ENCODE results near the gene SDR42E2. TPM values are rescaled to one million over a fixed set of nuclear protein-coding genes. Genes with fewer than 3 reads are reported as not detected.

The SDR42E2 gene
- total RNA-seq, 1 donor from 2014 or later: not detected

DNA sequence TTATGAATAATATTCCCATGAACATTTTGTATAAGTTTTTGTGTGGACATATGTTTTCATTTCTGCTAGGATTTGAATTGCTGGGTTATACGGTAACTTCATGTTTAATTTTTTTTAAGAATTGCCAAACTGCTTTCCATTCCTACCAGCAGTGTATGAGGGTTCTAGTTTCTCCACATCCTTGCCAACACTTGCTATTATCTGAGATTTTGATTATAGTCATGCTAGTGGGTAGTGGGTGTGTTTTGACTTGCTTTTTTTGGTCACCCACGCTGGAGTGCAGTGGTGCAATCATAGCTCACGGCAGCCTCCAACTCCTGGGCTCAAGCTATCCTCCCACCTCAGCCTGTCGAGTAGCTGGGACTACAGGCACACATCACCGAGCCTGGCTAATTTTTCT lies 40.8 kb downstream of the SDR42E2 start:
- Histone ChIP-seq H3K9me3 (ENCODE audit: low read depth) (no peaks in the 10 kb centered on the region), H4K20me1 (ENCODE audit: low read depth) (peaks cover 11% of the 10 kb centered on the region)
- no peak overlapping the region for H3K4me3 Mint-ChIP-seq

DNA sequence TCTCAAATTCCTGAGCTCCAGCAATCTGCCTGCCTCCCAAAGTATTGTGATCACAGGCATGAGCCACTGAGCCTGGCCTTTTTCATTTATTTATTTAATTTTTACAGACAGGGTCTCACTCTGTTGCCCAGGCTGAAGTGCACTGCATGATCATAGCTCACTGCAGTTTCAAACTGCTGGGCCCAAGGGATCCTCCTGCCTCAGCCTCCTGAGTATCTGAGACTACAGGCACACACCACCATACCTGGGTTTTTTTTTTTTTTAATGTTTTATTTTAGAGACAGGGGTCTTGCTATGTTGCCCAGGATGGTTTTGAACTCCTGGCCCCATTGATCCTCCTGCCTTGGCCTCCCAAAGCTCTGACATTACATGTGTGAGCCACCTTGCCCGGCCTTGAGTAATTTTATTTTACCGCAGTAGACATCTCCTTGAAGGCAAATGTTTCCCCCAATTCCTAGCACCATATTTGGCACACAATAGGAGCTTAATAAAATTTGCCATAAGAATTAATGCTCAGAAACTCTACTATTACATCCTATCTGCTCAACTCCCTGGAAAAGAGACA lies 41.9 kb downstream of the SDR42E2 start:
- H3K27ac Mint-ChIP-seq: no peak overlapping the region

More for the DNA sequence above, 40.8 kb downstream of the SDR42E2 start:
- DNase-seq (ENCODE audit: low spot score): no peak
- no peaks in the 10 kb centered on the region for H3K27me3 Mint-ChIP-seq (ENCODE audit: insufficient read depth, low read depth)
- no peak overlapping the region for H3K4me3 ChIP-seq
- no peaks in the 10 kb centered on the region for H3K36me3 Mint-ChIP-seq
- H3K36me3 ChIP-seq: no peaks in the 10 kb centered on the region
- H3K27ac Mint-ChIP-seq: no peak overlapping the region
- no peak for TF ChIP-seq EZH2 (IDR thresholded peaks at IDR 0.05)
- TF ChIP-seq EZH2phosphoT487 (IDR thresholded peaks at IDR 0.05): no peak
- TF ChIP-seq, protein P1, sequence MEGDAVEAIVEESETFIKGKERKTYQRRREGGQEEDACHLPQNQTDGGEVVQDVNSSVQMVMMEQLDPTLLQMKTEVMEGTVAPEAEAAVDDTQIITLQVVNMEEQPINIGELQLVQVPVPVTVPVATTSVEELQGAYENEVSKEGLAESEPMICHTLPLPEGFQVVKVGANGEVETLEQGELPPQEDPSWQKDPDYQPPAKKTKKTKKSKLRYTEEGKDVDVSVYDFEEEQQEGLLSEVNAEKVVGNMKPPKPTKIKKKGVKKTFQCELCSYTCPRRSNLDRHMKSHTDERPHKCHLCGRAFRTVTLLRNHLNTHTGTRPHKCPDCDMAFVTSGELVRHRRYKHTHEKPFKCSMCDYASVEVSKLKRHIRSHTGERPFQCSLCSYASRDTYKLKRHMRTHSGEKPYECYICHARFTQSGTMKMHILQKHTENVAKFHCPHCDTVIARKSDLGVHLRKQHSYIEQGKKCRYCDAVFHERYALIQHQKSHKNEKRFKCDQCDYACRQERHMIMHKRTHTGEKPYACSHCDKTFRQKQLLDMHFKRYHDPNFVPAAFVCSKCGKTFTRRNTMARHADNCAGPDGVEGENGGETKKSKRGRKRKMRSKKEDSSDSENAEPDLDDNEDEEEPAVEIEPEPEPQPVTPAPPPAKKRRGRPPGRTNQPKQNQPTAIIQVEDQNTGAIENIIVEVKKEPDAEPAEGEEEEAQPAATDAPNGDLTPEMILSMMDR (IDR thresholded peaks at IDR 0.05): no peak
- no peak overlapping the region for H2AFZ ChIP-seq (replicated peaks)
- H3K4me1 ChIP-seq: no peaks in the 10 kb centered on the region
- H3K4me1 Mint-ChIP-seq: peaks cover 11% of the 10 kb centered on the region
- peaks cover 10% of the 10 kb centered on the region for H3K27me3 ChIP-seq
- H3F3A ChIP-seq (ENCODE audit: low read depth): peaks cover 18% of the 10 kb centered on the region
- no peaks in the 10 kb centered on the region for H3K9me3 Mint-ChIP-seq
- no peak overlapping the region for H3K4me2 ChIP-seq
- peaks cover 13% of the 10 kb centered on the region for H3K79me2 ChIP-seq (ENCODE audit: low read depth)
- H3K27ac ChIP-seq: no peak overlapping the region
- H3K9ac ChIP-seq: no peak overlapping the region

DNA sequence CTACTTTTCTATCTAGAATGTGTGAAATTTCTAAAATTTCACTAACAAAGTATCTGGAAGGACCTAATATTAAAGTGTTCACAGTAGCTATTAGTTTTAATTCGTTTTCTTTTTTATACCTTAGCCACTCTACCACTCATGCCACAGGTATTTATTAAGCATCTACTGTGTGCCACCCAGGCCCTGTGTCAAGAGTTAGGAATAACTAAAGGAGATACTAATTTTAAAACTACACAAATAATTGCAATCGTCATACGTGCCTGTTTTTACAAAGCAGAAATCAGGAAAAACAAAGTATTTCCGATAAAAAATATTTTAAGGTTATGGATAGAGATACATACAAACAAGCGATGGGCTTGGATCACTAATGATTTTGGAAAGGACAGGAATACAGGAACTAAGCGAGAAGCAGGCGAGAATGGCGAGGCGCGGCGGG lies 43.3 kb downstream of the SDR42E2 start:
- Mint-ChIP-seq H3K27me3 (ENCODE audit: insufficient read depth, low read depth) (peaks cover 4% of the 10 kb centered on the region), H3K4me1 (peaks cover 11% of the 10 kb centered on the region), H3K36me3 (no peaks in the 10 kb centered on the region), H3K9me3 (no peaks in the 10 kb centered on the region), H3K4me3 (peak overlapping the region; percentile 94), H3K27ac (no peak overlapping the region)
- Histone ChIP-seq H2AFZ (replicated peaks) (no peak overlapping the region), H3K79me2 (ENCODE audit: low read depth) (peaks cover 16% of the 10 kb centered on the region), H3K27ac (no peak overlapping the region), H3K9ac (no peak overlapping the region), H4K20me1 (ENCODE audit: low read depth) (peaks cover 12% of the 10 kb centered on the region), H3K4me3 (peak overlapping the region; percentile 92), H3K27me3 (peaks cover 10% of the 10 kb centered on the region), H3K9me3 (ENCODE audit: low read depth) (no peaks in the 10 kb centered on the region), H3K4me1 (no peaks in the 10 kb centered on the region), H3K4me2 (peak overlapping the region; percentile 93), H3F3A (ENCODE audit: low read depth) (peaks cover 18% of the 10 kb centered on the region), H3K36me3 (no peaks in the 10 kb centered on the region)
- DNase-seq (ENCODE audit: low spot score): no peak
- TF ChIP-seq EZH2phosphoT487 (IDR thresholded peaks at IDR 0.05) (no peak), EZH2 (IDR thresholded peaks at IDR 0.05) (no peak)
- TF ChIP-seq, protein P1 (IDR thresholded peaks at IDR 0.05): no peak

More for the DNA sequence above, 41.9 kb downstream of the SDR42E2 start:
- Histone ChIP-seq H3K27ac (no peak overlapping the region), H3K9ac (no peak overlapping the region), H3F3A (ENCODE audit: low read depth) (peaks cover 18% of the 10 kb centered on the region), H2AFZ (replicated peaks) (no peak overlapping the region), H3K4me1 (no peaks in the 10 kb centered on the region), H3K9me3 (ENCODE audit: low read depth) (no peaks in the 10 kb centered on the region), H3K36me3 (no peaks in the 10 kb centered on the region), H4K20me1 (ENCODE audit: low read depth) (peaks cover 12% of the 10 kb centered on the region), H3K79me2 (ENCODE audit: low read depth) (peaks cover 16% of the 10 kb centered on the region), H3K4me2 (no peak overlapping the region), H3K27me3 (peaks cover 10% of the 10 kb centered on the region), H3K4me3 (no peak overlapping the region)
- Mint-ChIP-seq H3K9me3 (no peaks in the 10 kb centered on the region), H3K4me1 (peaks cover 11% of the 10 kb centered on the region), H3K27me3 (ENCODE audit: insufficient read depth, low read depth) (no peaks in the 10 kb centered on the region), H3K4me3 (no peak overlapping the region), H3K36me3 (no peaks in the 10 kb centered on the region)
- TF ChIP-seq EZH2phosphoT487 (IDR thresholded peaks at IDR 0.05) (no peak), EZH2 (IDR thresholded peaks at IDR 0.05) (no peak)
- TF ChIP-seq, protein P1 (IDR thresholded peaks at IDR 0.05): no peak
- DNase-seq (ENCODE audit: low spot score): no peak
